ENCODE results near the gene HOXA6.

The HOXA6 gene

GRCh38 chr7:27122077-27122910 is 25.3 kb downstream of the HOXA6 start:
- TF ChIP-seq CTCF (IDR thresholded peaks at IDR 0.05; ENCODE audit: low read length, missing control alignments): no peak
- peak overlapping the region; percentile 21 for H3K4me3 ChIP-seq (replicated peaks; ENCODE audit: low read depth, low read length)
- DNase-seq (ENCODE audit: low read depth): no peak

DNA sequence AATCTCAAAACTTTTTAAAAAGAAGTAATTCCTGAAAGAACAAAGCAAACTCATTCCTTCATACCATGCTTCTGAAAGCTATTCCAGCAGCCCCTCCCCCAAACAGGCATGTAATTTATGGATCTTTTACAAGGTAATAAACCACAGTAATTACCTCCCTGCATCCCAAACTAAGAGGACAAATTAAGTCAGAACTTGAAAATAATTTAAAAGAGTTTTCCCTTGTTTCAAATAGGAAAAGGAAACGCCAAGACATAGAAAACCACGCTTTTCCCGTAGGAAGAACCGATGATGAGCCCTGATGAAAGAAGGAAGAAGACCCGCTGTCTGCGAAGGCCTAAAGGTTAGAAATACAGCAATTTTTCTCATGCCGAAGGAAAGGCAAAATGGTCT is 25.9 kb downstream of the HOXA6 start:
- no peak for DNase-seq (ENCODE audit: low read depth)
- no peak for TF ChIP-seq CTCF (IDR thresholded peaks at IDR 0.05; ENCODE audit: low read length, missing control alignments)
- no peak overlapping the region for H3K4me3 ChIP-seq (replicated peaks; ENCODE audit: low read depth, low read length)

DNA sequence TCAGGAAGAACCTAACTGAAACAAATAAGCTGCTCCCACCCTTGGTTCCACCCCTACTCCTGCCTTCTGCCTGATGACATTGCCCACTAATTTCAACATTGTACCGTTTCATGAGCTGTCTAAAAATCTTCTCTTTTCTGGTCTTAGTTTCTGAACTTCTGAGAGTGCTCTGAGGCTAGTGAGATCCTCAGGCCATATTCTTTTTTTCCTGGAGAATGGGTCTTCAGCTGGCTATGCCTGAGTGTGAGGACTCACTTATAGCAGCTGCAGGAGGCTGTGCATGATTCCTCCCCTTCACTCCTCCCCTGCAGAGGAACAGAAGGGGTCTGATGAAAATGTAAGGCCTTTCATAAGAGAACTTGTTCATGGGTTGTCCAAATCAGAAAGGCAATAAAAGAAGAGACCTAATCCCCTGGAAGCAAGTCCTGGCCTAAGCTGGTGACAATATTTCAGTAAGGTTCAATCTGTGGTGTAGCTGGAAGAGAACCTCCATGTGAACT is 28.1 kb downstream of the HOXA6 start:
- no peak overlapping the region for H3K4me3 ChIP-seq (replicated peaks; ENCODE audit: low read depth, low read length)
- no peak for DNase-seq (ENCODE audit: low read depth)
- no peak for TF ChIP-seq CTCF (IDR thresholded peaks at IDR 0.05; ENCODE audit: low read length, missing control alignments)

DNA sequence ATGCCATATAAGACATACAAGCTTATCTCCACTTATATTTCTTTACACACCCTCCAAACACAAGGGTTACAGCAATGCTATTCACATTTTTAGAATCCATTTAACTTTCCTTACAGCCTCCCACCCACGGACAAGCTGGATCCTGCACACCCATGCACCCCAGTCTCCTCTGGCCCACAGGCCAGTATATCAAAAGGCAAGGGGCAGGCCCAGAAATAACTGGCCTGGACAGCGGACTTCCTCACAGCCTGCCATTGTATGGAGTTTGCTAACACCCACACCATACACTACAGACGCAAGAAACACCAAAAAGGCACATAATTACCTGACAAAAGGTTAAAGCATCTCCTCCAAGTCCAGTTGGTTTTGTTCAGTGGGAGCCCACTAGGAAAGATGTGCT is 29.0 kb downstream of the HOXA6 start:
- H3K4me3 ChIP-seq (replicated peaks; ENCODE audit: low read depth, low read length): no peak overlapping the region
- no peak for TF ChIP-seq CTCF (IDR thresholded peaks at IDR 0.05; ENCODE audit: low read length, missing control alignments)

GRCh38 chr7:27117887-27118491 is 29.6 kb downstream of the HOXA6 start:
- H3K4me3 ChIP-seq (replicated peaks; ENCODE audit: low read depth, low read length): peak overlapping the region; percentile 41
- DNase-seq (ENCODE audit: low read depth): peak; percentile 47

More for the DNA sequence above, 29.0 kb downstream of the HOXA6 start:
- no peak for DNase-seq (ENCODE audit: low read depth)

More at GRCh38 chr7:27117887-27118491, 29.6 kb downstream of the HOXA6 start:
- TF ChIP-seq CTCF (IDR thresholded peaks at IDR 0.05; ENCODE audit: low read length, missing control alignments): no peak

Measured in fibroblast of pulmonary artery (primary cell).